ENCODE results near the gene FMN1. TPM values are rescaled to one million over a fixed set of nuclear protein-coding genes. Genes with fewer than 3 reads are reported as not detected.

Gene FMN1
- total and polyA plus RNA-seq, 11 donors: 0.61 to 10.6 (median 3.6) TPM

DNA sequence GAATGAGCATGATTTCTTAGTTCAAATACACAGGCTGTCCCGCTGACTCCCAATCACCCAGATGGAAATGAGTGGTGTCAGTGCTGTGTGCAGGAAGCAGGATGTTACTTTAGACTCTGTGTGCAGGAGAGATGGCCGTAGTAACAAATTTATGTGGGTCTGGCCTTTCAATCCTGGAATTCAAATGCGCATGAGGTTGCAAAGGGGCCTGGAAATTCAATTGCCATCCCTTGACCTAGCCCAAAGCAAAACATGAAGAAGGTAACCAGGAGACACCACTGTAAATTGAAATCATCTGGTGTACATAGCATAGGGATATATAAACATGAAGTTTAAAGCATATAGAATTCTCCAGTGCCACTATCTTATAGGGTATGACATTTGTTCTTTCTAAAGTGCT lies 443.5 kb downstream of the FMN1 start:
- Histone ChIP-seq H3K9me3 (no peaks in the 10 kb centered on the region), H3K4me3 (no peak overlapping the region), H3K27me3 (no peaks in the 10 kb centered on the region), H3K36me3 (no peaks in the 10 kb centered on the region), H3K4me1 (no peaks in the 10 kb centered on the region), H3K27ac (no peak overlapping the region)
- WGBS, 4 donors: 56 to 84% (median 70%) methylated on average over 3 of the region's 3 CpGs
- DNase-seq: no peak
- ATAC-seq: no peak
- no peak for TF ChIP-seq POLR2A (IDR thresholded peaks at IDR 0.05)
- TF ChIP-seq, protein P1, sequence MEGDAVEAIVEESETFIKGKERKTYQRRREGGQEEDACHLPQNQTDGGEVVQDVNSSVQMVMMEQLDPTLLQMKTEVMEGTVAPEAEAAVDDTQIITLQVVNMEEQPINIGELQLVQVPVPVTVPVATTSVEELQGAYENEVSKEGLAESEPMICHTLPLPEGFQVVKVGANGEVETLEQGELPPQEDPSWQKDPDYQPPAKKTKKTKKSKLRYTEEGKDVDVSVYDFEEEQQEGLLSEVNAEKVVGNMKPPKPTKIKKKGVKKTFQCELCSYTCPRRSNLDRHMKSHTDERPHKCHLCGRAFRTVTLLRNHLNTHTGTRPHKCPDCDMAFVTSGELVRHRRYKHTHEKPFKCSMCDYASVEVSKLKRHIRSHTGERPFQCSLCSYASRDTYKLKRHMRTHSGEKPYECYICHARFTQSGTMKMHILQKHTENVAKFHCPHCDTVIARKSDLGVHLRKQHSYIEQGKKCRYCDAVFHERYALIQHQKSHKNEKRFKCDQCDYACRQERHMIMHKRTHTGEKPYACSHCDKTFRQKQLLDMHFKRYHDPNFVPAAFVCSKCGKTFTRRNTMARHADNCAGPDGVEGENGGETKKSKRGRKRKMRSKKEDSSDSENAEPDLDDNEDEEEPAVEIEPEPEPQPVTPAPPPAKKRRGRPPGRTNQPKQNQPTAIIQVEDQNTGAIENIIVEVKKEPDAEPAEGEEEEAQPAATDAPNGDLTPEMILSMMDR (IDR thresholded peaks at IDR 0.05): no peak
- intact Hi-C loops (cut with DNase I): no loop called here

DNA sequence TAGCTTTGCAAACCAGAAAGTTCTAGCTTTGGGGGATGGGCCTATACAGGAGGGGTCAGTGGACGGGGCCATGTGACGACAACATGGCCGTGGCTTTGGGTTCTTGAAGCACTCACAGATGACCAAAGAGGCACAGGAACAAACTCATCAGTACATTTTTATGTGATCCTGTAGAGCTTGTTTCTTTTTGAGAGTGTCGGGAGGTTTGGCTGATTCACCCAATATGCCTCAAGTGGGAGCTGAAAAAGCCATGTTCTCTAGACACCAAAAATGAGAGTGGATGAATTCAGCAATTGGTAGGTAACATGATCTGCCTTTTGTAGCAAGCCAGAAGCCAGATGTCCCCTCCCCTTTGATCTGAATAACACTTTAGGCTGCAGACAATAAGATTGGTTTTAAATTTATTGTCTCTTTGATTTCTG lies 446.6 kb downstream of the FMN1 start:
- Histone ChIP-seq H3K27me3 (no peaks in the 10 kb centered on the region), H3K27ac (no peak overlapping the region), H3K36me3 (no peaks in the 10 kb centered on the region), H3K4me3 (no peak overlapping the region), H3K4me1 (no peaks in the 10 kb centered on the region), H3K9me3 (no peaks in the 10 kb centered on the region)
- WGBS, 4 donors: 82 to 88% (median 86%) methylated on average over 4 of the region's 4 CpGs
- TF ChIP-seq, protein P1 (IDR thresholded peaks at IDR 0.05): no peak
- no peak for TF ChIP-seq POLR2A (IDR thresholded peaks at IDR 0.05)
- DNase-seq (no peak), ATAC-seq (no peak)
- intact Hi-C loops (cut with DNase I): no loop called here

DNA sequence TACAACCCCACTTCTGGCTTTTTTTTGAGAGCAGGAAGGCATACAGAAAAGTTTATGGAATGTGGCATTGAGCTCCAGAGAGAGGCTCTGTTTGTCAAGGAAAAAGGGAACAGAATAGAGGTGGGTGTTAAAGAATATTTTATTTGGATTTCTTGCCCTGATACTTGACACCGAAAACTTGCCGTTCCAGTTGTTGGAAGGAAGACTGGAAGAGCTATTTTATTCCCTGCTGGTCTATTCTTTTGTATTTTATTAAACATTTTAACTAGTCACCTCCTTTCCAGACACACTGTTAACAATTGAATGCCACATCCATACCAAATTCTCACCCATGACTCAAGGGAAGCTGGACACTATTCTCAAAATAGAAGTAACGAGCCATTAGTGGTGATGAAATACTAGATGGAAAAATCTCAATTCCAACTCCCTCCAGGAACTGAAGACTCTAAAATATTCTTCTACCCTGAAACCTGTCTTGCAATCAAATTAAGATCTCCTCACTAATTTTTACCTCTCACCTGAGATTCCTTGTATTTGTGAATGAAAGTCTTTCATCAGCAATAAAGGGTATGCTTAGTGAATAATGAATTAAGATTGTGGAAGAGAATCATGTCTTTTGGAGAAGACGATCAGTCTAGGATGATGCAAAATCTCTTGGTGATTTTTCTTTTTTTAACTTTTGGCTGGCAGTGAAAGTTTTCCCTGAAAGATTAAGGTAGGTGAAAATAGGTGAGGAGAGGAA lies 448.2 kb downstream of the FMN1 start:
- intact Hi-C loops (cut with DNase I): no loop called here
- DNase-seq (no peak), ATAC-seq (no peak)
- no peaks in the 10 kb centered on the region for H3K27me3 ChIP-seq
- 80 to 89% (median 87%) methylated on average over 4 of the region's 4 CpGs for WGBS, 4 donors
- H3K4me1 ChIP-seq: no peaks in the 10 kb centered on the region
- peaks cover 0 to 11% (median 0%) of the 10 kb centered on the region in 12 donors for H3K9me3 ChIP-seq
- TF ChIP-seq, protein P1 (IDR thresholded peaks at IDR 0.05): no peak
- no peak for TF ChIP-seq POLR2A (IDR thresholded peaks at IDR 0.05)
- no peak overlapping the region for H3K27ac ChIP-seq
- H3K4me3 ChIP-seq: no peak overlapping the region
- no peaks in the 10 kb centered on the region for H3K36me3 ChIP-seq

DNA sequence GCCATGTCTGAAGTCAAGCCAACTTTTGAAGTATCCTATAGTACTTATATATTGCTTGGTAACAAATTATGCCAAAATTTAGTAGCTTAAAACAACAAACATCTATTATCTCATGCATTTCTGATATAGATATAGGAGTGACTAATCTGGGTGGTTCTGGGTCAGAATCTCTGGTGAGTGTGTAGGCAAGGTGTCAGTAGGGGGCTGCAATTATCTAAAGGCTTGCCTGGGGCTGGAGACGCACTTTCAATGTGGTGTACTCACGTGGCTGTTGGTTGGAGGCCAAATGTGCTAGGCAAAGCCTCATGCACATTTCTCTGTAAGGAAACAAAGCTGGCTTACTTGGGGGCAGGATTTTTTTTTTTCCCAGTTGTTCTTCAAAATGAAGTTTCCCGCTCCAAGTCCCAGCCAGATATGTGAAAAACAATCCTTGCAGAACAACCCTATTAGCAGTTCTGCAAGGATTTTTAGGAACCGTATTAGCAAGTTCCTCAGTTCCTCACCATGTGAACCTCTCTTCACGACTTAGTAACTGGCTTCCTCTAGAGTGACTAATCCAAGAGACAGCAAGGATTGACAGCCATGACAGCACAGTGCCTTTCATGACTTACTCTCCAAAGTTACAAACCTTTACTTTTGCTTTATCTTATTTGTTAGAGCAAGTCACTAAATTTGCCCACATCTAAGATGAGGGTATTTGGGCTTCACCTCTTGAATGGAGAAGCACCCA lies 450.9 kb downstream of the FMN1 start:
- ATAC-seq (no peak), DNase-seq (no peak)
- Histone ChIP-seq H3K4me1 (no peaks in the 10 kb centered on the region), H3K4me3 (no peak overlapping the region), H3K27me3 (no peaks in the 10 kb centered on the region), H3K27ac (no peak overlapping the region), H3K36me3 (no peaks in the 10 kb centered on the region), H3K9me3 (peaks cover 0 to 17% (median 0%) of the 10 kb centered on the region in 12 donors)
- 38 to 64% (median 44%) methylated on average over 5 of the region's 5 CpGs for WGBS, 4 donors
- intact Hi-C loops (cut with DNase I): no loop called here
- TF ChIP-seq, protein P1 (IDR thresholded peaks at IDR 0.05): no peak
- no peak for TF ChIP-seq POLR2A (IDR thresholded peaks at IDR 0.05)
